HUES64 (cell line): Measurements from ENCODE around the gene KRTAP2-4.

Experiments used
- H3K27ac ChIP-seq: 2 replicates; pipeline ENCODE4 v1.7.0; 2013; ENCODE audit warnings: low read depth, low read length, inconsistent platforms
- H3K27me3 ChIP-seq: 2 replicates; pipeline ENCODE4 v1.6.1; 2013; ENCODE audit warnings: mild to moderate bottlenecking, low read length; ENCODE audit not compliant: insufficient read depth
- H3K36me3 ChIP-seq: 2 replicates; pipeline ENCODE4 v1.6.1; 2013; ENCODE audit warnings: mild to moderate bottlenecking, low read length; ENCODE audit not compliant: insufficient read depth
- H3K4me1 ChIP-seq: 2 replicates; pipeline ENCODE4 v1.6.1; 2013; ENCODE audit warnings: mild to moderate bottlenecking, low read length, moderate library complexity; ENCODE audit not compliant: insufficient read depth
- H3K4me3 ChIP-seq: 2 replicates; pipeline ENCODE4 v1.5.1; 2013; ENCODE audit warnings: mild to moderate bottlenecking, low read length, moderate library complexity
- H3K9ac ChIP-seq: 2 replicates; pipeline ENCODE4 v1.6.1; 2013; ENCODE audit warnings: mild to moderate bottlenecking, low read depth, low read length
- H3K9me3 ChIP-seq: 2 replicates; pipeline ENCODE4 v1.6.1; 2013; ENCODE audit warnings: low read depth, low read length; ENCODE audit not compliant: insufficient read depth
- WGBS: fragments of 150-250, 120-280 bp; methylation state at CpG from one replicate; pipeline ENCODE4 v1.1.7; 2013; ENCODE audit warnings: missing lambda C conversion rate; 5-methylcytosine and 5-hydroxymethylcytosine counted together

The KRTAP2-4 gene

DNA sequence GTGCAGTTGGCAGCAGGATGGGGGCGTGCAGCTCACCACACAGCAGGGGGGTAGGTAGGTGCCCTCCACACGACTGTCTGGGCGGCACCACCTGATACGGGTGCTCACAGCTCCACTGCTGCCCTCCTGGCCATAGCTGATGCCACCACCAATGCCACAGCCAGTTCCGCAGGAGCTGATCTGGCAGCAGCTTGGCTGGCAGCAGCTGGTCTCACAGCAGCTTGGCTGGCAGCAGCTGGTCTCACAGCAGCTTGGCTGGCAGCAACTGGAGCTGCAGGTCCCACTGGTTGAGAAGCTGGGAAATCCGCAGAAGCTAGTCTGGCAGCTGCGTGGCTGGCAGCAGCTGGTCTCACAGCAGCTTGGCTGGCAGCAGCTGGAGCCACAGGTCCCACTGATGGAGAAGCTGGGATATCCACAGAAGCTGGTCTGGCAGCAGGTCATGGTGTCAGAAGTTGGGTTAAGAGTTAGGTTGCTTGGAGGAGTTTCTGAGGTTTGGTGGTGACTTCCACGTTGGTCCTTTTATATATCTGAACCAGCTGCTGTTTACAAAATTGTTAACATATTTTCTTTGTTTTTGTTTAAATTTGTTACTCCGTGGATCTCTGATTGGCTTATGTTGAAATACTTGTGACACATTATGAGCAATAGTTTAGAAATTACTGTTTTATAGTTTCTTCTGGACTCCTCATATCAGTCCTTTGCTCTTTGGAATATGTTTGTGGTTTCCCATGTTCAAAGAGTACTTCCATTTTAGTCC lies 38.8 kb downstream of the KRTAP2-4 start, which contains the start of gene KRTAP1-5:
Gene KRTAP1-5 (minus strand): TSS at position 494 of the 757 bp plus-strand sequence. CDS start 53 bp downstream, at position 441.
- Histone ChIP-seq H3K9me3 (no peaks in the 10 kb centered on the region), H3K9ac (no peak within 1 kb of the TSS), H3K27me3 (no peaks in the 10 kb centered on the region), H3K27ac (no peak within 1 kb of the TSS), H3K36me3 (no peaks in the 10 kb centered on the region), H3K4me1 (no peaks in the 10 kb centered on the region), H3K4me3 (no peak within 1 kb of the TSS)
- WGBS: 89% methylated on average over 9 of the region's 9 CpGs

DNA sequence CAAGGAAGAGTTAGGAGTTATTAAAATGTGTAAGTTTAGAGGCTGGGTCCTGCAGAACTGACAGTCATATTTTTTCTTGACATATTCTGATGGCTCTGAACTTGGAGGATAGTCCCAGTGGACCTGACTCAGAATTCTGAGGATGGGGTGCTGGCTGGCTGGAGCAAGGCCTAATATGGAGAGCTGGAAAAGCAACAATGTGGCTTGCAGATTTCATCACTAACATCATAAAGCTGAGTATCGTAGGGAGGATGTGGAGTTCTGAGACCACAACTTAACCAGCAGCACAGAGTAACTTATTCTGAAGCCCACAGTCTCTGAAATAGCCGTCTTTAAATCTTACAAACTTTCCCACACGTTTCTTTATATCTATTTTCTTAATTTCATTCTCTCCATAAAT lies 41.0 kb downstream of the KRTAP2-4 start:
- H3K4me3 ChIP-seq: no peak overlapping the region
- H3K27ac ChIP-seq: no peak overlapping the region
- WGBS: 98% methylated on average over 3 of the region's 3 CpGs
- H3K9ac ChIP-seq: no peak overlapping the region
- no peaks in the 10 kb centered on the region for H3K36me3 ChIP-seq
- no peaks in the 10 kb centered on the region for H3K4me1 ChIP-seq
- H3K9me3 ChIP-seq: no peaks in the 10 kb centered on the region
- no peaks in the 10 kb centered on the region for H3K27me3 ChIP-seq

DNA sequence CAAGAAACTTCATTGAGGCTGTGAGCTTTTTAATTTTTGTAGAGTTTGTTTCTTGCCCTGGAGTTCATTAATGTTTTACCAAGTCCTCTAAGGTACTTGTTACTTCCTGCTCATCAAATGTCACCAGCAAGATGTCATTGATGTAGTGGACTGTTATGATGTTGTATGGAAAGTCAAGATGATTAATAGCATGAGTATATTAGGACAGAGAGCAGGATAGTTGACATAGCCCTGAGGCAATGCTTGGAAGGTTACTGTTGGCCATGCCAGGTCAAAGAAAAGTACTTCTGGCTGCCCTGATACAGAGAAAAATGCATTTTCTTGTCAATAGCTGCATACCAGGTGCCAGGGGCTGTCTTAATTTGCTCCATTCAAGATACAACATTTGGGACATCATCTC lies 45.3 kb downstream of the KRTAP2-4 start:
- H3K36me3 ChIP-seq: no peaks in the 10 kb centered on the region
- no peak overlapping the region for H3K4me3 ChIP-seq
- no peak overlapping the region for H3K9ac ChIP-seq
- H3K4me1 ChIP-seq: no peaks in the 10 kb centered on the region
- H3K27ac ChIP-seq: no peak overlapping the region
- no peaks in the 10 kb centered on the region for H3K27me3 ChIP-seq
- no peaks in the 10 kb centered on the region for H3K9me3 ChIP-seq

DNA sequence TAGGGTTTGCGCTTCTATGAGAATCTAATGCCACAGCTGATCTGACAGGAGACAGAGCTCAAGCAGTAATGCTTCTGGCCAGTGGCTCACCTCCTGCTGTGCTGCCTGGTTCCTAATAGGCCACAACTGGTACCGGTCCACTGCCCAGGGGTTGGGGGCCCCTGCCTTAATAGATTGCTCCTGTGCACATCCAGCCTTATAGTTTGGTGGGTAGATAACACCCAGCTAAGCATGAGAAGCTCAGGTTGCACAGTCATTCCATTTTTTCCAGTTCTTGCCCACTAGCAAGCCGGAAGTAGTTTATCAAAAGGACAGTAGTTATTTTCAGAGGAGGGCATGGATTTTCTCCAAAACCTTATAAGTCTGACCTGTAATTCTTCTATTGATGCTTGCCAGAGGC lies 46.3 kb downstream of the KRTAP2-4 start:
- WGBS: 96% methylated on average over 3 of the region's 3 CpGs

GRCh38 chr17:41018541-41018940 lies 47.1 kb downstream of the KRTAP2-4 start:
- no peak overlapping the region for H3K4me3 ChIP-seq
- H3K27ac ChIP-seq: no peak overlapping the region
- H3K27me3 ChIP-seq: no peaks in the 10 kb centered on the region
- no peaks in the 10 kb centered on the region for H3K36me3 ChIP-seq
- 94% methylated on average over 3 of the region's 3 CpGs for WGBS
- no peaks in the 10 kb centered on the region for H3K4me1 ChIP-seq
- H3K9ac ChIP-seq: no peak overlapping the region
- no peaks in the 10 kb centered on the region for H3K9me3 ChIP-seq

More for the DNA sequence above, 46.3 kb downstream of the KRTAP2-4 start:
- H3K27ac ChIP-seq: no peak overlapping the region
- no peaks in the 10 kb centered on the region for H3K27me3 ChIP-seq
- H3K9me3 ChIP-seq: no peaks in the 10 kb centered on the region
- no peak overlapping the region for H3K4me3 ChIP-seq
- no peaks in the 10 kb centered on the region for H3K4me1 ChIP-seq
- H3K9ac ChIP-seq: no peak overlapping the region
- H3K36me3 ChIP-seq: no peaks in the 10 kb centered on the region

- Histone ChIP-seq H3K9ac (no peak overlapping the region), H3K4me3 (no peak overlapping the region), H3K36me3 (no peaks in the 10 kb centered on the region), H3K27me3 (no peaks in the 10 kb centered on the region), H3K9me3 (no peaks in the 10 kb centered on the region), H3K27ac (no peak overlapping the region), H3K4me1 (no peaks in the 10 kb centered on the region)
- WGBS: 94% methylated on average over 13 of the region's 13 CpGs
These were observed 49.0 kb downstream of the KRTAP2-4 start for GRCh38 chr17:41016578-41017215.

DNA sequence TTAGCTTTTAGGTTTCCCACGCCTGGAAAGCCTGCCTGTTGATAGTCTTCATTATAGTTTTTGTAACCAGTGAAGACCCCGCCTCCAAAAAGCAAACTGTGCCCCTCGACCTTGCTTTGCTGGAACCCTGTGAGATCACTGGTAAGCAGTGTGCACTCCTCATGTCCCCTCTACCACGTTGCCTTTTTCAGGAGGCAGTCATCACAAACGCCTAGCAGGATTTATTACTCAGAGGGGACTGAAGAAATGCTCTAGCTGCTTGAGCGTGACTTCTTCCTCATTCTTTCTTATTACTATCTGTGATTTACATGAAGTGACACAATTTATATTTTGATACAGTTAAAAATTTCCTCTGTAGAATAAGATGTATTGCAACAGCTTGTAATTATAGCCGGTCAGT lies 50.2 kb downstream of the KRTAP2-4 start:
- no peaks in the 10 kb centered on the region for H3K4me1 ChIP-seq
- H3K27me3 ChIP-seq: no peaks in the 10 kb centered on the region
- WGBS: 82% methylated on average over 7 of the region's 7 CpGs
- no peak overlapping the region for H3K27ac ChIP-seq
- H3K9me3 ChIP-seq: no peaks in the 10 kb centered on the region
- H3K9ac ChIP-seq: no peak overlapping the region
- no peaks in the 10 kb centered on the region for H3K36me3 ChIP-seq
- H3K4me3 ChIP-seq: no peak overlapping the region
